Measurements from ENCODE around the gene SPINK8. TPM values are rescaled to one million over a fixed set of nuclear protein-coding genes. Genes with fewer than 3 reads are reported as not detected.
A peak's percentile ranks its signal among the peaks of the same experiment; 100 is the strongest.

Gene SPINK8
- total and polyA plus RNA-seq, 12 donors, result not detected

DNA sequence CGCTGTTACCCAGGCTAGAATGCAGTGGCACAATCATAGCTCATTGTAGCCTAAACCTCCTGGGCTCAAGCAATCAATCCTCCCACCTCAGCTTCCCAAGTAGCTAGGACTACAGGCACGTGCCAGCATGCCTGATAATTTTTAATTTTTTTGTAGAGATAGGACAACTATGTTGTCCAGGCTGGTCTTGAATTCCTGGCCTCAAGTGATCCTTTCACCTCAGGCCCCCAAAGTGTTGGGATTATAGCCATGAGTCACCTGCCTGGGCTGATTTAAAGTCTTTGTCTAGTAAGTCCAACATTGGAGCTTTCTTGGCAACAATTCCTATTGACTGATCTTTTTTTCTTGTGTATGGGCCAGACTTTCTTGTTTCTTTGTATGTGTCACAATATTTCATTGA, 28.1 kb downstream of the SPINK8 start:
- H3K27me3 ChIP-seq, result peaks cover 0 to 6% (median 0%) of the 10 kb centered on the region in 7 donors
- whole genome bisulfite sequencing, 2 donors, result 57 to 72% methylated on average over 2 of the region's 2 CpGs
- TF ChIP-seq, protein P1, sequence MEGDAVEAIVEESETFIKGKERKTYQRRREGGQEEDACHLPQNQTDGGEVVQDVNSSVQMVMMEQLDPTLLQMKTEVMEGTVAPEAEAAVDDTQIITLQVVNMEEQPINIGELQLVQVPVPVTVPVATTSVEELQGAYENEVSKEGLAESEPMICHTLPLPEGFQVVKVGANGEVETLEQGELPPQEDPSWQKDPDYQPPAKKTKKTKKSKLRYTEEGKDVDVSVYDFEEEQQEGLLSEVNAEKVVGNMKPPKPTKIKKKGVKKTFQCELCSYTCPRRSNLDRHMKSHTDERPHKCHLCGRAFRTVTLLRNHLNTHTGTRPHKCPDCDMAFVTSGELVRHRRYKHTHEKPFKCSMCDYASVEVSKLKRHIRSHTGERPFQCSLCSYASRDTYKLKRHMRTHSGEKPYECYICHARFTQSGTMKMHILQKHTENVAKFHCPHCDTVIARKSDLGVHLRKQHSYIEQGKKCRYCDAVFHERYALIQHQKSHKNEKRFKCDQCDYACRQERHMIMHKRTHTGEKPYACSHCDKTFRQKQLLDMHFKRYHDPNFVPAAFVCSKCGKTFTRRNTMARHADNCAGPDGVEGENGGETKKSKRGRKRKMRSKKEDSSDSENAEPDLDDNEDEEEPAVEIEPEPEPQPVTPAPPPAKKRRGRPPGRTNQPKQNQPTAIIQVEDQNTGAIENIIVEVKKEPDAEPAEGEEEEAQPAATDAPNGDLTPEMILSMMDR (IDR thresholded peaks at IDR 0.05), result no peak
- H3K9me3 ChIP-seq, result no peaks in the 10 kb centered on the region
- no peaks in the 10 kb centered on the region for H3K36me3 ChIP-seq
- no peak for ATAC-seq
- DNase-seq, result no peak
- H3K4me3 ChIP-seq, result no peak overlapping the region
- no peak overlapping the region for H3K27ac ChIP-seq
- intact Hi-C loops (cut with DNase I), result no loop called here
- peaks cover 2 to 14% (median 10%) of the 10 kb centered on the region in 9 donors for H3K4me1 ChIP-seq

DNA sequence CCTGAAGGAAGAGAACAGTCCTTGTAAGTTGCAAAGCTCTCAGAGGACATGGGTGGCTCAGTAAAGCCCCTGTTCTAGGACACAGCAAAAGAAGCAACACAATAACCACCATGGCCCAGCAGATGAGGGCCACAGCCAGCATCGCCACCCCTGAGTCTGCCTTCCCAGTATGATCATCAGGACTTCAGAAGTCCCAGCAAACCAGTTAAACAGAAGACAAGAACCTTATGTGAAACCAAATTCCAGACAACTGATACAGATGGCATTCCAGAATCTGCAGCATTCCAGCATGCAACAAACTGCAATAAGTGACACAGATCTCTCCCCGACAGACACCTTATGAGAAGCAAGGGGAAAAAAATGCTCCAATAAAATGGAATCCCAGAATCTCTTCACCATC, 30.4 kb downstream of the SPINK8 start:
- H3K4me1 ChIP-seq, result peaks cover 9 to 26% (median 18%) of the 10 kb centered on the region in 9 donors
- ATAC-seq, result no peak
- WGBS, 2 donors, result 75 to 92% methylated on average over 2 of the region's 2 CpGs

GRCh38 chr3:48301800-48302166, 31.7 kb downstream of the SPINK8 start:
- H3K27ac ChIP-seq, result peak overlapping the region; percentile 93 to 98 (median 98)
- peaks cover 0 to 18% (median 11%) of the 10 kb centered on the region in 9 donors for H3K36me3 ChIP-seq
- 5 to 13% methylated on average over 10 of the region's 10 CpGs for WGBS, 2 donors
- H3K9me3 ChIP-seq, result no peaks in the 10 kb centered on the region
- intact Hi-C loops (cut with DNase I), result no loop called here
- peak in 7 of 8 donors; percentile 12 to 37 (median 18) for ATAC-seq
- peak overlapping the region; percentile 73 to 91 (median 86) for H3K4me3 ChIP-seq
- peak in 1 of 2 donors; percentile 15 for DNase-seq
- no peaks in the 10 kb centered on the region for H3K27me3 ChIP-seq
- TF ChIP-seq, protein P1 (IDR thresholded peaks at IDR 0.05), result no peak
- peaks cover 9 to 26% (median 18%) of the 10 kb centered on the region in 9 donors for H3K4me1 ChIP-seq

More for the DNA sequence above, 30.4 kb downstream of the SPINK8 start:
- Histone ChIP-seq H3K27me3 (no peaks in the 10 kb centered on the region), H3K36me3 (peaks cover 0 to 6% (median 4%) of the 10 kb centered on the region in 9 donors), H3K9me3 (no peaks in the 10 kb centered on the region), H3K27ac (no peak overlapping the region), H3K4me3 (no peak overlapping the region)
- no peak for DNase-seq
- intact Hi-C loops (cut with DNase I), result no loop called here
- TF ChIP-seq, protein P1 (IDR thresholded peaks at IDR 0.05), result no peak

GRCh38 chr3:48301020-48301799, 32.3 kb downstream of the SPINK8 start, which contains the start of gene NME6:
TSS of gene NME6 (minus strand) at chr3:48301367.
- no peaks in the 10 kb centered on the region for H3K27me3 ChIP-seq
- peak within 1 kb of the TSS; percentile 93 to 98 (median 98) for H3K27ac ChIP-seq
- H3K4me3 ChIP-seq, result peak within 1 kb of the TSS; percentile 73 to 91 (median 86)
- WGBS, 2 donors, result 0 to 1% methylated on average over 70 of the region's 70 CpGs
- intact Hi-C loops (cut with DNase I), result no loop called here
- peaks cover 0 to 24% (median 17%) of the 10 kb centered on the region in 9 donors for H3K36me3 ChIP-seq
- peak; percentile 97 to 99 (median 98) for ATAC-seq
- TF ChIP-seq, protein P1 (IDR thresholded peaks at IDR 0.05), result peak in 1 of 9 donors; percentile 5
- peaks cover 9 to 26% (median 18%) of the 10 kb centered on the region in 9 donors for H3K4me1 ChIP-seq
- no peaks in the 10 kb centered on the region for H3K9me3 ChIP-seq
- DNase-seq, result peak; percentile 91 to 93
